Common myeloid progenitor, CD34-positive (primary cell): Measurements from ENCODE around the gene CDKN1A.

Experiments
- CTCF ChIA-PET: fragments of 350-600 bp; sonication (Branson Sonifier 250); formaldehyde crosslinking; loops from one replicate; lab custom pipeline; 2021; ENCODE audit warnings: antibody characterized with exemption; lab: Charles Lee
- POLR2A ChIA-PET: fragments of 350-600 bp; sonication (Branson Sonifier 250); formaldehyde crosslinking; loops from one replicate; lab custom pipeline; 2021; ENCODE audit warnings: antibody characterized with exemption; lab: Charles Lee
- DNase-seq, 3 donors: peaks; one replicate each; pipeline versions ENCODE4 v3.0.0 to v3.0.0-alpha.2; 2013
- H3K27ac ChIP-seq, 2 experiments: 1 replicate in 1 of 2; 2 replicates in 1 of 2; pipeline ENCODE4 v1.7.0; 2013; ENCODE audit warnings: inconsistent platforms in 2 of 2, low read length in 2 of 2, mild to moderate bottlenecking in 2 of 2, low read depth in 1 of 2, moderate library complexity in 1 of 2; ENCODE audit not compliant: severe bottlenecking in 2 of 2, insufficient read depth in 1 of 2, poor library complexity in 1 of 2
- H3K27me3 ChIP-seq, 5 experiments: replicated peaks in 2 of 5; 1 replicate in 3 of 5; 2 replicates in 2 of 5; pipeline versions ENCODE4 v1.6.1 to v1.7.0; 2013; ENCODE audit warnings: low read length in 4 of 5, mild to moderate bottlenecking in 2 of 5, moderate library complexity in 2 of 5, inconsistent platforms in 1 of 5; ENCODE audit not compliant: insufficient read depth in 5 of 5, control insufficient read depth in 4 of 5
- H3K36me3 ChIP-seq, 4 experiments: 1 replicate in 2 of 4; 2 replicates in 2 of 4; pipeline versions ENCODE4 v1.6.1 to v1.7.0; 2013; ENCODE audit warnings: low read length in 3 of 4, control low read depth in 1 of 4, mild to moderate bottlenecking in 1 of 4; ENCODE audit not compliant: control insufficient read depth in 4 of 4, insufficient read depth in 4 of 4
- H3K4me1 ChIP-seq, 4 experiments: 1 replicate in 3 of 4; 2 replicates in 1 of 4; pipeline versions ENCODE4 v1.6.1 to v1.7.1; 2013; ENCODE audit warnings: low read length in 3 of 4, mild to moderate bottlenecking in 3 of 4, control low read depth in 1 of 4, inconsistent platforms in 1 of 4, moderate library complexity in 1 of 4; ENCODE audit not compliant: control insufficient read depth in 4 of 4, insufficient read depth in 4 of 4; ENCODE audit errors: control extremely low read depth in 1 of 4
- H3K4me3 ChIP-seq, 7 experiments: 1 replicate in 4 of 7; 2 replicates in 3 of 7; pipeline versions ENCODE4 v1.5.1 to v1.7.0; 2013; ENCODE audit warnings: mild to moderate bottlenecking in 7 of 7, low read length in 6 of 7, moderate library complexity in 6 of 7, inconsistent platforms in 2 of 7, low read depth in 2 of 7, control low read depth in 1 of 7; ENCODE audit not compliant: insufficient read depth in 4 of 7, control insufficient read depth in 1 of 7; ENCODE audit errors: extremely low read depth in 1 of 7
- H3K9me3 ChIP-seq, 5 experiments: 1 replicate in 4 of 5; 2 replicates in 1 of 5; pipeline versions ENCODE4 v1.6.1 to v1.7.1; 2013; ENCODE audit warnings: low read length in 4 of 5, mild to moderate bottlenecking in 2 of 5, inconsistent platforms in 1 of 5, low read depth in 1 of 5, moderate library complexity in 1 of 5; ENCODE audit not compliant: control insufficient read depth in 4 of 5, insufficient read depth in 2 of 5; ENCODE audit errors: control extremely low read depth in 1 of 5
- WGBS: methylation state at CpG from one replicate; pipeline ENCODE4 v1.1.5; 2013; ENCODE audit not compliant: insufficient coverage; 5-methylcytosine and 5-hydroxymethylcytosine counted together

Gene CDKN1A

DNA sequence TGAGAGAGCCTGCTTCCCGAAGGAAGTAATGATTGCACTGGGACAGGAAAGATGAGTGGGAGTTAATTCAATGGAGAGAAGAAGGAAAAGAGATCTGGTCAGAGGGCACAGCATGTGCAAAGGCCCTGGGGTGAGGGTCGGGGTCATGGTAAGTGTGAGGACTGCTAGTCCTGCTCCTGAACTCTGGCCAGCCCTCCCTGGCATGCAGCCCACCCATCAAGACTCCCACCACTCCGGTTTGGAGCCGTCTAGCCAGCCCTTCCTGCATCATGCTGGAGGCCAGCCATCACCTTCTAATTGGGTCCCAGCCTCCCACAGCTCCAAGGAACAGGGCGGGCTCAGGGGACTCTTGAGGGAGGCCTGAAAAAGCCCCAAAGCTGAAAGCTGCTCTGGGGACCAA lies 42.2 kb upstream of the CDKN1A start:
- no peaks in the 10 kb centered on the region for H3K36me3 ChIP-seq
- H3K27ac ChIP-seq, result no peak overlapping the region
- H3K4me1 ChIP-seq, result peaks cover 0 to 20% (median 10%) of the 10 kb centered on the region in 4 experiments
- DNase-seq, result no peak
- ChIA-PET POLR2A (no interaction called here), CTCF (interaction anchor here (1.0 to 3.8 kb wide), 2 partner anchors 8 to 11 kb away, joined by 3 to 17 read pairs; no protein-coding TSS in a partner anchor)
- no peaks in the 10 kb centered on the region for H3K9me3 ChIP-seq
- H3K4me3 ChIP-seq, result no peak overlapping the region
- H3K27me3 ChIP-seq, result no peaks in the 10 kb centered on the region
- WGBS, result 100% methylated on average over 3 of the region's 5 CpGs

DNA sequence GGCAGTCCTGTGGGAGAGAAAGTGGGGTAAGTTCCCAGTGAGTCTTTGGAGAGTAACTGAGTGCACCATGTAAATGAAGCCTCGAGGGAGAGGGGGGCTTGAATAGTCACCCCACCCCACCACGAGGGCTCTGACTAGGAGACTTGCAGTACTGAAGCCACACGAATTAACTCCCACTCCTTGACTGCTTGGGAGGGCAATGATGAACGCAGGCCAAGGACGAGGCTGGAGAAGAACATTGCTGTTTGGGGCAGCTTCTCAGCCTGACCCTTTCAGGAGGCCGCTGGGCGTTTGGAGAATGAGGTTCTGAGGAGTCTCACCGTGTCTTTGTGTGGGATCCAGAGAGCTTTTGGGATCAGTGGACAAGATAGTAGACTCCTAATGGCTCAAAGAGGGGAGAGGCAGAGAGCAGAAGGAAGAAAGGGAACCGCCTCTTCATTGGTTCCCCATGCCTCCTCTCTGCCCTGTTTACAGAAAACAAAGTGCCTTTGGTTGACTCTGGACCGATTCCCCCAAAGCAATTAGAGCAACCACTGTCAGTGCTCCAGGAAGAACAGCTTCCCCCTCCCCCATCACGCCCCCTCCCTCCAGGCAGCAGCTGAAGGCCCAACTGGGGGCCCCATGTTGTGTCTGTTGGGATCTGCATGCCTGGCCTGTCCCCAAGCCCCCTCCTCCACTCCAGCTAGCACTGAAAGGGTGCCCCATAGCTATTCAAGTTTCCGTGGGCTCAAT lies 41.7 kb upstream of the CDKN1A start:
- no peak overlapping the region for H3K27ac ChIP-seq
- 98% methylated on average over 5 of the region's 12 CpGs for WGBS
- no peaks in the 10 kb centered on the region for H3K36me3 ChIP-seq
- no peaks in the 10 kb centered on the region for H3K9me3 ChIP-seq
- H3K4me3 ChIP-seq, result no peak overlapping the region
- CTCF ChIA-PET, result interaction anchor here (1.0 to 3.8 kb wide), 2 partner anchors 9 to 12 kb away, joined by 3 to 17 read pairs; no protein-coding TSS in a partner anchor
- POLR2A ChIA-PET, result interaction anchor here (0.6 kb wide), 1 partner anchor 242 kb away, joined by 3 read pairs; no protein-coding TSS in a partner anchor
- DNase-seq, result no peak
- H3K27me3 ChIP-seq, result no peaks in the 10 kb centered on the region
- H3K4me1 ChIP-seq, result peaks cover 0 to 20% (median 10%) of the 10 kb centered on the region in 4 experiments

DNA sequence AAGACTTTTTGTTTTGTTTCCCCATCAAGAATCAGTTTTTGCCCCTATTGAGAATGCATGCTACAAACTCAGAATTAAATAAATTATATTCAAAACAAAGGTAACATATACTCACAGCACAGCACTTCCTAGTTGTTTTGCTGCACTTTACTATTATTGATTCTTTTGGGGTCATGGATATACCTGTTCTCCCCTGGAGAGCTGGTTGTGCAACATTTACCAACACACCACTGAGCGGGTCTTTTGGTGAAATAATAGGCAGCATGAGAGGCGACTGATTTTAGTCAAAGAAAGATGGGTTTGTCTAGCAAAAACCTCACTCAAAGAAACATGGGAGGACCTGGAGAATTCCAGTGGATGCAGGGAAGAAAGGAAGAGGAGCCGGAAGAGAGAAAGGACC lies 39.9 kb upstream of the CDKN1A start:
- WGBS, result 100% methylated on average over 3 of the region's 3 CpGs
- H3K9me3 ChIP-seq, result no peaks in the 10 kb centered on the region
- POLR2A ChIA-PET, result no interaction called here
- peaks cover 0 to 17% (median 9%) of the 10 kb centered on the region in 4 experiments for H3K4me1 ChIP-seq
- no peak overlapping the region for H3K27ac ChIP-seq
- CTCF ChIA-PET, result no interaction called here
- no peak overlapping the region for H3K4me3 ChIP-seq
- no peak for DNase-seq
- no peaks in the 10 kb centered on the region for H3K27me3 ChIP-seq
- H3K36me3 ChIP-seq, result no peaks in the 10 kb centered on the region

DNA sequence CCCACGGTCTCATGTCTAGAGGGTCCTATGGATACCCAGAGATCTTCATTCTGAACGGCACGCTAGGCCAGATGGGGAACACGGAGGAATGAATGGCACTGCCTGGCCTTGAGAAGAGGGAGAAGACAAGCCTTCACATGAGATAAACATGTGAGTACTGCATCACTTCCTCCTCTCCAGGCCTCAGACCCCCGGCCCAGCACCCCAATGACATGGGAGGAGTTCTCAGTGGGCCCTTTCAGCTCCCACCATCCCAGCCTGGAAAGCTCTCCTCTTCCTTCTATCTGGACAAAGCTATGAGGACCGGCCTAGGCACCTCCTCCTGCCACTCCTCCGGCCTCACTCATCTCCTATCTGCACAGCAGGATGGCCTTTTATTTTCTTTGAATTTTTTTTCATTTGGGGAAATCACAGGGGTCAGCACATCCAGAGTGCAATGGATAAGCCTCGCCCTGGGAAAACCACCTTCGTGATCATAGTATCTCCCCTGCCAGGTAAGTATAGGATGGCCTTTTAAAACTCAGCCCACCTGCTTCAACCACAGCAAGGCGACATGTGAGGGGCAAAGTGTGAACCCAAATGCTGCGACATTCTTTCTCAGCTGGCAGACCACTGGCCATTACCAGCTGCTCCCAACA lies 39.2 kb upstream of the CDKN1A start:
- no peaks in the 10 kb centered on the region for H3K27me3 ChIP-seq
- DNase-seq, result no peak
- H3K27ac ChIP-seq, result no peak overlapping the region
- 84% methylated on average over 7 of the region's 11 CpGs for WGBS
- H3K4me3 ChIP-seq, result no peak overlapping the region
- H3K36me3 ChIP-seq, result no peaks in the 10 kb centered on the region
- CTCF ChIA-PET, result no interaction called here
- peaks cover 0 to 10% (median 4%) of the 10 kb centered on the region in 4 experiments for H3K4me1 ChIP-seq
- H3K9me3 ChIP-seq, result no peaks in the 10 kb centered on the region
- POLR2A ChIA-PET, result interaction anchor here (0.6 kb wide), 1 partner anchor 209 kb away, joined by 4 read pairs; no protein-coding TSS in a partner anchor

GRCh38 chr6:36641543-36641942 lies 37.0 kb upstream of the CDKN1A start:
- CTCF ChIA-PET, result interaction anchor here (1.4 kb wide), 1 partner anchor 9 kb away, joined by 4 read pairs; no protein-coding TSS in a partner anchor

GRCh38 chr6:36642913-36643817 lies 35.3 kb upstream of the CDKN1A start:
- no peak overlapping the region for H3K27ac ChIP-seq
- CTCF ChIA-PET, result interaction anchor here (1.4 to 1.9 kb wide), 2 partner anchors 8 to 13 kb away, joined by 4 to 6 read pairs; no protein-coding TSS in a partner anchor

More at GRCh38 chr6:36641543-36641942, 37.0 kb upstream of the CDKN1A start:
- H3K36me3 ChIP-seq, result no peaks in the 10 kb centered on the region
- 67% methylated on average over 1 of the region's 3 CpGs for WGBS
- H3K27me3 ChIP-seq, result no peaks in the 10 kb centered on the region
- DNase-seq, result no peak
- no peaks in the 10 kb centered on the region for H3K9me3 ChIP-seq
- POLR2A ChIA-PET, result no interaction called here
- H3K27ac ChIP-seq, result no peak overlapping the region
- no peak overlapping the region for H3K4me3 ChIP-seq
- peaks cover 0 to 3% (median 0%) of the 10 kb centered on the region in 4 experiments for H3K4me1 ChIP-seq

More at GRCh38 chr6:36642913-36643817, 35.3 kb upstream of the CDKN1A start:
- POLR2A ChIA-PET, result no interaction called here
- WGBS, result 96% methylated on average over 4 of the region's 8 CpGs
- Histone ChIP-seq H3K4me1 (peaks cover 0 to 3% (median 0%) of the 10 kb centered on the region in 4 experiments), H3K9me3 (no peaks in the 10 kb centered on the region), H3K4me3 (no peak overlapping the region), H3K36me3 (no peaks in the 10 kb centered on the region), H3K27me3 (no peaks in the 10 kb centered on the region)
- no peak for DNase-seq
